ENCODE data around the gene ACKR1.

ACKR1 gene, protein sequence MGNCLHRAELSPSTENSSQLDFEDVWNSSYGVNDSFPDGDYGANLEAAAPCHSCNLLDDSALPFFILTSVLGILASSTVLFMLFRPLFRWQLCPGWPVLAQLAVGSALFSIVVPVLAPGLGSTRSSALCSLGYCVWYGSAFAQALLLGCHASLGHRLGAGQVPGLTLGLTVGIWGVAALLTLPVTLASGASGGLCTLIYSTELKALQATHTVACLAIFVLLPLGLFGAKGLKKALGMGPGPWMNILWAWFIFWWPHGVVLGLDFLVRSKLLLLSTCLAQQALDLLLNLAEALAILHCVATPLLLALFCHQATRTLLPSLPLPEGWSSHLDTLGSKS

DNA sequence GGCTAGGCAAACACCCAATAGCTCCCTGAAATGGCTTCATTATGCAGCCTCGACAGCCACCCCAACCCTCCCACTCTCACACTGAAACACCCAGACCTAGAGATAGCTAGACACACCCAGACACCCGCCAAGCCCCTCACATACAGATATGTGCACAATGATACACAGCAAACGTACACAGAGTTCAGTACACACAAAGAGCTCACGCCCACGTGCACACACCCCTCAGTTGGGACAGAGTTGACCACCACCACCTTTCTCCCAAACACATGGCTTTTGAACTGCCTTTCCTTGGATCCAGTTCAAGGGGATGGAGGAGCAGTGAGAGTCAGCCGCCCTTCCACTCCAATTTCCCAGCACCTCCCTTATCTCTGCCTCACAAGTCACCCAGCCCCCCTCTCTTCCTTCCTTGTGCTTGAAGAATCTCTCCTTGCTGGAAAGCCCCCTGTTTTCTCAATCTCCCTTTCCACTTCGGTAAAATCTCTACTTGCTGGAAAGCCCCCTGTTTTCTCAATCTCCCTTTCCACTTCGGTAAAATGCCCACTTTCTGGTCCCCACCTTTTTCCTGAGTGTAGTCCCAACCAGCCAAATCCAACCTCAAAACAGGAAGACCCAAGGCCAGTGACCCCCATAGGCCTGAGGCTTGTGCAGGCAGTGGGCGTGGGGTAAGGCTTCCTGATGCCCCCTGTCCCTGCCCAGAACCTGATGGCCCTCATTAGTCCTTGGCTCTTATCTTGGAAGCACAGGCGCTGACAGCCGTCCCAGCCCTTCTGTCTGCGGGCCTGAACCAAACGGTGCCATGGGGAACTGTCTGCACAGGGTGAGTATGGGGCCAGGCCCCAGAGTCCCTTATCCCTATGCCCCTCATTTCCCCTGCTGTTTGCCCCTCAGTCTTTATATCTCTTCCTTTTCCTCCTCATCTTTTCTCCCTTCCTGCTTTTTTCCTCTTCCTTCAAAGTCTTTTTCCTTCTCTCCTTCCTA lies at the start of gene ACKR1:
ACKR1 (plus strand) TSS at position 715 of the 981 bp plus-strand sequence; CDS start at position 800, 85 bp downstream.
- DNase-seq (ENCODE audit: low spot score), result no peak

DNA sequence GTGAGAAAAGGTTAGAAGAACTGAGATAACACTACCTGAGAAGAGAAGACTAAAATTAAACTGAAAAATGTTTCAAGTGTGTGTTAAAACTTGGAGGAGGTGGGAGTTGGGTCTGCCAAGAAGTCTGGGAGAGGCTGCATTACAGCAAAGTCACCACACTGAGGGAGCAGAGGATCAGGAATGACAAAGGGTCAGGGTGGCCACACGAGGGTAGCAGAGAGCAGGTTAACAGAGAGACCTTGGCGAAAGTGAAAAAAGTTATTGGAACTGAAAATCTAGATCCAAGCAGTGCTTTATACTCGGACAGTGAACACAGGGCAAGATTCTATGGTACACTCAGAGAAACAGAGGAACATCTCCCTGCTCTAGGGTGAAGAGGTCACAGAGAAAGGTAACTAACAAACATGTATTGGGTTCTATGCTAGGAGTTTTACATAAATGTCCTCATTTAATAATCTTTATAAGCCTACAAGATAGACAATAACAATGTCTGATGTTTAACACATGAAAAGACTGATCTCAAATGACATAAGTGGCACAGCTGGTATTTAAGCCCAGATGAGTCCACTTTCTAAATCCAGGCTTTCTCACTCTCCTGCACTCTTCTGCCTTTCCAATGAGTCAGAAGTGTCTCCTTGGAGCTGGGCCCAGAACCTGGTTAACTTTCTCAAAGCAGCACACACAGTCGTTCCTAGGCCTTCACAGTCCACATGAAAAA lies 43.5 kb upstream of the ACKR1 start:
- peak; percentile 87 for DNase-seq (ENCODE audit: low spot score)

DNA sequence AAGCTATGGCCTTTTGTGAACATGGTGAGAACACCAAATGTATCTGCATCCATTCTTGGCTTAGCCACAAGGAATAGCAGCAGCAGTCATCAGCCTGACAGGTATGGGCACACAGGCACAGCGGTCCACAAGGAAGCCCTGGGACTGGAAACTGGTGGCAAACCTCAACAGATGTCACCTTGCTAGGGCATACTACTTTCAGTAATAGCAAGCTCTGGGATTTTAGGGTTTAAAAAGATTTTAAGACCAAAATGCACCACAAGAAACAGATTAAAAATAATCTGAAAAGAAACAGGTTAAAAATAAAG lies 43.0 kb upstream of the ACKR1 start:
- DNase-seq (ENCODE audit: low spot score), result no peak

DNA sequence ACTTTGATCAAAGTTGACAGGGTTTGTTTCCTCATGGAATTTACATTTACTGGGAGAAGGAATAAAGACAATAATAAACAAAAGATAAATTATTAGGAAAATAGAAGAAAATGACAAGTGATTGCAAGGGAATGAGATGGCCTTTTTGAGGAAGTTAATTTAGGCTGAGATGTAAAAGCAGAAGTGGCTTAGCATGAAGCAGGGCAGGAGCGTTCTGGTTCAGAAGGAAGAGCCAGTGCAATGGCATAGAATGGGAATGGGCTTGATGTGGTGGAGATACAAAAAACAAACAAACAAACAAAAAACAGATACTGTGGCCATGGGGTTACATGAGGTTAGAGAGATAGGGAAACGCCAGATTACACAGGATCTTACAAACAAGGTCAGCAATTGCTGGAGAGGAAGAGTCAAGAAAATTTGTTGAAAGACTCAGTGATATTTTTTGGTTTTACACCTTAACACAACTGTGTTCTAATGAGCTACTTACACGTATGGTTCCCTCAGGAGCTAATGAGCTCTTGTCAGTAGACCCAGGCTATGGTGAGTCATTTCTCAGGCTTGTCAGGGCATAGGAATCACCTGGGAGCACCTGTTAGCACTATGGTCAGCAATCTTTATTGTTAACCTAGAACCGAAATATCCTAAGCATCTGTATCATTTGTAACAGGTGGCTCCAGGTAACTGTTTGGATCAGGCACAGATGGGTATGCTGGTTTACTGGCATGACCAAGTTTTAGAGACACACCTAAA lies 42.0 kb upstream of the ACKR1 start:
- no peak for DNase-seq (ENCODE audit: low spot score)

DNA sequence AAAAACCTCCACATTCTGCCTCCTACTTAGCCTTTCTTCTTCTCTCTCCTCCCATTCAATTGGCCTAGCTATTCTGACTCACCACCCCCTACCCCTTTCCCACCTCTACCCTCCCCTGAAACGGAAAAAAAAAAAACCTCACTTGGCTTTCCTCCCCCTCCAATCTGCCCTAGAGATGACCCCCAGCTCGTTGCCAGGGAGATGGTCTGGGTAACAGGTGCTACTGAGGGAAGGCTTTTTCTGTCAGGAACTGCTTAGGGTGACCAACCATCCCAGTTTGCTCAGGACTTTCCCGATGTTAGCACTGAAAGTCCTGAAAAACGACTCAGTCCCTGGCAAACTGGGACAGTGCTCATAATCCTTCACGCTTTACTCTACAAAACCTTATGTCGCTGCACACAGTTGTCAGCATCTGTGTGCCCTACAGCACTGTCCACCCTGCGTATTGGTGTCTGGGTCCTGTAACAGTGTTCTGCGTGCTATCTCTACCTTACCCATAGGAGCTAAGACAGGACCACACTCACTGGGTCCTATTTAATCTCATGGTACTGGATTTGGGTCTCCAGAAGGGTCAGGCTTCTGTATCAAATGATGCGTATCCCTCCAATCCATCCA lies 41.0 kb upstream of the ACKR1 start:
- DNase-seq (ENCODE audit: low spot score), result no peak

DNA sequence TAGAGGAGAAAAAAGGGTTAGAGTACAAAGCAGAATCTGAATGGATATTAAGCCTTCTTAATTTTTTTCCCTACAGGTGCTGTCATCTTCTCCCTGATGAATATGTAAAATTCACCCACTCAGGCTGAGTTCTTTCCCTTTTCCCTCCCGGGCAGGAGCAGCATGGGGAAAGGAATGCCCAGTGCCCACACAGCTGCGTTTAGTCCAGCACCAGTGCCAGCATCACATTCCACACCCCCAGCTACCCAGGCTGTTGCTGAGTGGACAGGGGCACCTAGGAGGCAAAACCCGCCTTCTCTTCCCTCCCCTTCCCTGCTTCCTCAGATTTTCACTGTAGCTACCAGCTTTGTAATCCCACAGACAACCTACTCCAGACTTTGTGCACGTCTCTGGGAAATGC lies 36.6 kb upstream of the ACKR1 start:
- DNase-seq (ENCODE audit: low spot score), result no peak

DNA sequence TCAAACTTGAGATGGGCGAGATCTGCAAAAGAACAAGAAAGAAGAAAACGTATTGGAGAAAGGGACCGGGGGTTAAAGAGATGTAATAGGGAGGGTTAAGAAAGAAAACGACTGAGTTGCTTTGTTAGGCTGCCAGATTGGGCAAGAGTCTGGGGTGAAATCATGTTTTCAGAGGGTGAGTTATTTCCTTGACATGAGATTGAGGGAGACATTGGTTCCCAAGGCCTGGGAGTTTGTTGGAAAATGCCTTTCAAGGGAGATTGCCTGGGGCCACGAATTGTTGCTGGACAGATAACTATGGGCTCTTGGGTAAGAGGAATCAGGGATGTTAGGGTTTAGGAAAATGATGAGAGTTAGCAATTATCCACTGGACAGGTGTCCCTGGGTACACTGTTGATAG lies 34.0 kb upstream of the ACKR1 start:
- DNase-seq (ENCODE audit: low spot score), result no peak

DNA sequence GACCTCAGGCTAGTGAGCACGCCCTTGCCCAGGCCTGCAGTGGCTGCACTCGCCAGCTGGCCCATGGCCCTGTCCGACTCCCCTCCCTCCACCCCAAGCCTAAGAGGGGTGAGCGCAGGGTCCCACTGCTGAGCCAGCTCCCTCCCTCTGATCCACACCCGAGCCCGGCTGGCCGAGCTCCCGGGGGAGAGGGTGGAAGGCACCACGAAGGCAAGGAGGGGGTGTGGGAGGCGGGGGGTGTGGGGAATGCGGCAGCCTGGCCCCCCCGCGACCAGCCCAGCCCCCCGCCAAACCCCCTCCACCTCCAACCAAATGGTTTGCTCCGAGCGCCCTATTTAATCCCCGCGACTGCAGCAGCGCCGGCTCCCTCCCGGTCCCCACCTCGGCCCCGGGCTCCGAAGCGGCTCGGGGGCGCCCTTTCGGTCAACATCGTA lies 33.4 kb upstream of the ACKR1 start, which contains the start of gene CADM3:
CADM3 (plus strand) TSS at position 362 of the 434 bp plus-strand sequence. CDS start 151 bp downstream, outside the sequence.
- no peak for DNase-seq (ENCODE audit: low spot score)

DNA sequence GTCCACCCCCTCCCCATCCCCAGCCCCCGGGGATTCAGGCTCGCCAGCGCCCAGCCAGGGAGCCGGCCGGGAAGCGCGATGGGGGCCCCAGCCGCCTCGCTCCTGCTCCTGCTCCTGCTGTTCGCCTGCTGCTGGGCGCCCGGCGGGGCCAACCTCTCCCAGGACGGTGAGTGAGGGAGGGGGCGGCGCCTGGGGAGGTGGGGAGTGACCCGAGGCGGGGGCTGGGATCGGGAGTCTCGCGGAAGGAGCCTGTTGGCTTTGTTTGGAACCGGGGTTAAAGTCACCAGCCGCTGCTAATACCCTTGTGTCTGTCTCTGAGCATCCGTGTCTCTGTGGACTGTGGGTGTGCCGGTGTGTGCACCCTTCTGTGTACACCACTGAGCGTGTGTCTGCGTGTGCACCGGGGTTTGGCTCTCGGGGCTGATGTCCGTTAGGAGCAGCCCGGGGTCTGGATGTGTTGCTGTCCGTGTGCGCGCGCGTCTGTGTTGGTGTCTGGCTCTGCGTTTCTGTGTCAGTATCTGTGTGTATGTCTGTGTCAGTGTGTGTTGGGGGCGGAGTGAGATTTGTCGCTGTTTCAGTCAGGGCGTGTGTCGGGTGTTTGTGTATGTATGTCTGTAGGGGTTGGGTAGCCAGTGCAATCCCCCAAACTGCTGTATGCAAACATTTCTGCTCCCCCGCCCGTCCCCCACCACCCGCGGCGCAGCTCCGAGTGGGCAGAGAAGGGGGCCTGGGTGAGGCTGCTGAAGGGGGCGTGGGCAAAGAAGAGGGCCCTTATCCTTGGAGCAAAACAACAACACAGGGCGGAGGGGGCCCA lies 32.8 kb upstream of the ACKR1 start:
- DNase-seq (ENCODE audit: low spot score), result no peak

DNA sequence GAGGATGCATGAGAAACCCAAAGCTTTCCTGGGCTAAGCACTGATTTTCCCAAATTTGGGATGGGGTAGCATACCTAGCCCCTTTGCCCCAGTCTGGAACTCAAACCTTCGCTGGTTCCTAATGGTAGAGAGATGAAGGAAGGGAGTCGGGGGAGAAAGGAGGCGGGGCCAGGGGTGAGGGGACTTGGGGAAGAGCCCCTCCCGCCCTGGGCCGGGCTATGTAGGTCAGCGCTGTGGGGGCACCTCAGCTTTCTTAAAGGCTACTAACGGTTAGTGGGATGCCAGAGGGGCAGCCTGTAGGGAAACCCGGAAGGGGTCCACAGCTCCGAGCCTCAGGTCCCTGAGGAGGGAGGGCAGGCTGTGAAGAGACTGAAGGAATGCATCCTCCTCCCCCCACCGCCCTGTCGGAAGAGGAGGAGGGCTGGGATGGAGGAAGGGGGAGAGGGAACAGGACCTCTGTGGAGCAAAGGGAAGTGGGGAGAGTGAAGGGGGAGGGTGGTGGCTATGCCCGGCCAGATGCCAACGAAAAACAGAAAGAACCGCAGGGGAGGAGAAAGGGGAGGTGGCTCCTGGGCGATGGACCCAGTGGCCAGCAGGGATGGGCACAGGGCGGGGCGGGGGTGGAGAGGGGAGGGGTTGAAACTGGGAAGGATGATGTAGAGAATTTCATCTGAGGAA lies 31.9 kb upstream of the ACKR1 start:
- no peak for DNase-seq (ENCODE audit: low spot score)

DNA sequence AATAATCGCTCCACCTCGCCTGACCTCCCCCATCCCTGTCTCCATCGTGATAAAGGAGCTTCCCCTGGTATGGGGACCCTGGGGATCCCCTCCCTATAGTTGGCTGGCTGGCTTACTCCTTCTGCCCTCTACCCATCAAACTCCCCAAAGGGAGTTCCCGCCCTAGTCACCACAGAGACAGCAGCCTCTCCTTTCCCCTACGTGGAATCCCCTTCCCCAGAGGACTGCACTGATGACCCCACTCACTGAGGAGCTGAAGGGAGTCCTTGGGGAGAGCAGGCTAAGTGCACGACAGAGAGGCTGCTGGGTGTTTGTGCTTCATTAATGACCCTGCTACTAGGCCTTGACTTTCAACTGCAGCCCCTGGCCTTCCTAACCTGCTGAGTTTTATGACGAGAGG lies 31.4 kb upstream of the ACKR1 start:
- DNase-seq (ENCODE audit: low spot score), result no peak

DNA sequence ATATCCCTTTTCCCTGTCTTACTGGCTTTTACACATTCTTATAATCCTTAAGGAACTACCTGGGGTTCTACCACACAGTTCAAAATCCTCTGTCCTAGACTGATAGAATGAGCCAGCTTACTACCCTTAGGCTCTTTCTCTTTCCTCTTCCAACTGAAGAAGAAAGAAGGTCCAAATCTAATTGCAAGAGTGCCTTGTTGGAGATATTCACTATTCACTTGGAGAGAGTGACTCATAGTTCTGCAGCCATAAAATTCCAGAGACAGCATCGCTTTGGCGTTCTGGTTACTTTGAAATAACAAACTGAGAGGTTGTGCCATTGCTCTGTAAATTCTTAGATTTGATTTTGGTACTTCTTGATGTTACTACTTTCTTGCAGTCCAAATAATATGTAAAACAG lies 29.1 kb upstream of the ACKR1 start:
- DNase-seq (ENCODE audit: low spot score), result no peak

DNA sequence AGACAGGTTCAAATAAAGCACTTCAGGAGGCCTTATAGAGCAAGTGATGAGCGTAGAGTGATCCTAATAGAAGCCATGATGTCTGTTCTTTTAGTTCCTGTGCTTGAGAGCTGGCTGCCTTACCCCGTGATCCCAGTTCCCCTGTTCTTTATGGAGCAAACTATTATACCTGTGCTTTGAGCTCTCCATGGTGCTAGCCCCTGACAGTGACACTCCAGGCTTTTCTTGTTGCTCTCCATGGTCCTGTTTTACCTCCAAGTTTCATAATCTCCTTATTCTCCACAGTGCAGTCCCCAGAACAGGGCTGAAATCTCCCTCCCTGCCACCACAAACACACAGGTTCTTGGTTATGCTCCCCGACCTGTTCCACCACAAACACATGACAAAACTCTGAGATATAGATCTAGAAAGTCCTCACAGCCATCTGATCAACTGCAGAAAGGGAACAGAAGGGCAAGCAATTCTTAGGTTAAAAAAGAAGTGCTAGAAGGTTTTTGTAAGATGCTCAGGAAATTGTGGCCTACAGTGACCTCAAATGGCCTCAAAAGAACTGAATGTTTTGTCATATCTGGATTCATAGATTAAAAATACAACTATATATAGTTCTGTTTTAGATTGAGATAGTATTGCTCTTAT lies 27.3 kb upstream of the ACKR1 start:
- DNase-seq (ENCODE audit: low spot score), result no peak

DNA sequence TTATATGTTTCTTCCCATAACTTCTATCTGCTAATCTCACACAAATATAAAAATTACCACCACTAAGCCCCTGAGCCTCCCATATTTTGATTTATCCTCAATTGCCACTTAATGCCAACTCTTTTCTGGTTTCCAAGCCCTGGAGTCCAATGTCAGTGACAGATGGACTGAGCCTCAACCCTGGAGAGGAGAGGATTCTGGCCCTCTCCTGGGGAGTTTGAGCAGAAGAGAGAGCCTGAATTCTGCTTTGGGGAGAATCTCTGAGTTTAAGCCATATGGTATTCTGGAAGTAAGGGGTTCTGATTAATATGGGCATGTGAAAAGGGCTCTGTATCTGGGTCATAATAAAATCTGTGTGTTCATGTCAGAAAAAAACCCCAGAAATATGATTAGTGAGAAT lies 24.8 kb upstream of the ACKR1 start:
- no peak for DNase-seq (ENCODE audit: low spot score)

DNA sequence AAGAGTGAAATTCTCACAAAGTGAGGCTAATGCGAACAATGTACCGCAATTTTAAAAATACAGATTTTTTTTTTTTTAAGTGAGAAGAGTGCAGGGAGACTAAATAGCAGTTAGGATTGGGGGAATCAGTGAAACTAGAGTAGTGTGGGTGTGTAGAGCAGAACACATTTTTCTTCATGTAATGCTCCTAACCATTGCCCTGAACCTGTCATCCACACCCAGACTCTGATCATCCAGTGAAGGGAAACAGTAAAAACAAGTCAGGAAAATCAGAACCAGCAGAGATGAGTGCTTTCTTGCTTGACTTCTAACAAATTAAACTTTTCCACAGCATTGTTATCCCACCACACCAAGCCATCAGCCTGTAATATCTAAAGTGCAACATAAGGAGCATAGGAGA lies 24.2 kb upstream of the ACKR1 start:
- DNase-seq (ENCODE audit: low spot score), result no peak

DNA sequence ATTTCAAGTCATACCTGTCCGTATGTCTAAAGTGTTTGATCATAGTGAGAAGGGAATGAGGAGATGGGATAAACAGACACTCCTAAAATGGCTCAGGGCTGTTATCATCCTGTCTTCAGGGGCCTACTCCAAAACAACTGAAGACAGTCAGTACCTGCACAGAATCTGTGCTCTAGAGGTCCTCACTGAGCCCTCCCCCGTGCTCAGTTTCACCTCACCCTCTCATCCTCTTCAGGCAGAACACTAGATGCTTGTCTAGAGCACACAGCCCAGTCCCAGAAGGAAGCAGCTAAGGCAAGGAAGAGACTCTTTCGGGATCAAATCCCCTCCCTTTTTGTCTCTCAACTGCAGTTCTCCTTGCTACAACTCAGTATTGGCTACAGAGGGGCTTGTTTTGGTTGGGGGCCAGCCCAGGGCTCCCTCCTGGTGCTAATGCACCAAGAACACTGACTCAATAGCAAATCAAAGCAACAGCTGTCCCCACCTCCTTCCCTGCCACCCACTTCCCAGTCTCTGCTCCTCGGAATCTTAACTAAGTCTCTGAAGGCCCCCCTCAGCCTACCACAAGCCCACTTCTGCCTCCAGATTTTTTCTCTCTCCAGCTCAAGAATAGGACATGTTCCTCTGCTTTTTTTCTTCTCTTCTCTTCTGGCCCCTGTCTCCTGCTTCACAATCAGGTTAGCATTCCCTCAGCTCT lies 23.2 kb upstream of the ACKR1 start:
- no peak for DNase-seq (ENCODE audit: low spot score)

DNA sequence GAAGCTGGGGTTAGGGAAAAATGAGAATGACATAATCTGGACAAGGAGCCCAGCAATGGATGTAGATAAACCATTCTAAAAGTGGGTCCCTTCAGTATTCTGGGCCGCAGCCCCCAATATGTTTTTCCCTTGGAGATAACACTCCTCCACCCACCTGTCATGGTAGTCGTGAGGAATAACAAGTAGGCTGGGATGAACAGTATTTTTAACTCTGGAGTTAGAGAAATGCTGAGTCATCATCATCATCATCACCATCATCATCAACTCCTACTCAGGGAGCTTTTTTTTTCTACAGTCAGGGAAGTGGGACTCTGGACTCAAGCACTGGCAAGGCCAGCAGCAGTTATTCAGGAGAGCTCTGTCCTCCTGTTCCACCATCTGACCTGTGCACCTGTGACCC lies 20.5 kb upstream of the ACKR1 start:
- no peak for DNase-seq (ENCODE audit: low spot score)

DNA sequence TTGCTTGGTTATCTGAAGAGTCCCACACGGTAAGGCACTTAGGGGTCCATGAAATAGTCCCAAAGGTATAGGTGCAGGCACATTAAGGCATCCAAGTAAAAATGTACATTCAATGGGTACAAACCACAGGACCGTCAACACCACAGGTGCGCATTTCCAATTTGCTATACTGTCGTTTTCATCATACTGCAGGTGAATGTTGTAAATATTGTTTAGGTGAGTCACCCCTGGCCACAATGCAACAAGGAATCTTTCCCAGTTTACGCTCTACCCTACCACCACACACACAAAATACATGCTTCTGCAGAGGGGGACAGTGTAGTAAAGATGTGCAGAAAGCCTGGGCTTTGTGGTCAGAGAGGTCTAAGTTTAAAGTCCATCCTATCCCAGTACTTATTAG lies 19.6 kb upstream of the ACKR1 start:
- no peak for DNase-seq (ENCODE audit: low spot score)

DNA sequence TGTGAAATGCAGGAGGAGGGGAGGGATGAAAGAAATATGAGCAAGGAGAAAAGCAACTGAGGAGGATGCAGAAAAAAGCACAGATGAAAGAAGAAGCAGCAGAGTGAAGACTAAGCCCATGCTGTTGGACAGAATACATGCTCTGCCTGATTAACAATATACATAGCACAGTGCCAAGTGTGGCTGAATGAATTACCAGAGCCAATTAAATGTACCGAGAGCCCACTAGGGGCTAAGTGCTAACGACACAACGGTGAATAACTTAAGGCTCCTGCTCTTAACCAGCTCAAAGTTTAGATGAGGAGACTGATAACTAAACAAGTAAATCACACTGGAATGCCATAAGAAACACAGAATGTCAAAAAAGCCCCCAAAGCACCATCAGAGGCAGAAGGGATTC lies 17.6 kb upstream of the ACKR1 start:
- DNase-seq (ENCODE audit: low spot score), result no peak

All from pons (tissue), 1 donor.